SK-N-SH (cell line): Measurements from ENCODE around the gene PHACTR3. TPM values are rescaled to one million over a fixed set of nuclear protein-coding genes. Genes with fewer than 3 reads are reported as not detected.

ENCODE experiments used
- CTCF ChIA-PET: fragments of 300-600, 350-600 bp; formaldehyde crosslinking; extraction: SDS; loops from one replicate; lab custom pipeline; 2021; lab: Yijun Ruan, JAX
- POLR2A ChIA-PET: fragments of 350-600 bp; sonication (Branson Sonifier 250); formaldehyde crosslinking; extraction: SDS; loops from one replicate; lab custom pipeline; 2020; ENCODE audit warnings: antibody characterized with exemption, inconsistent platforms; lab: Yijun Ruan, JAX
- DNase-seq: peaks from one replicate; pipeline ENCODE4 v3.0.0; 2012
- H2AFZ ChIP-seq: fragments of 200-600 bp; sonication (generic); 2 replicates; pipeline ENCODE4 v1.8.1; 2016; ENCODE audit warnings: antibody characterized with exemption, mild to moderate bottlenecking, low read depth
- H3F3A ChIP-seq: fragments of 200-600 bp; sonication (generic); replicated peaks from 2 replicates; pipeline ENCODE3; 2016; ENCODE audit warnings: antibody characterized with exemption, mild to moderate bottlenecking; ENCODE audit not compliant: insufficient read depth
- H3K27ac ChIP-seq, 2 experiments: fragments of 200-500 bp in 1 of 2; fragments of 200-600 bp in 1 of 2; sonication (Bioruptor generic) in 1 of 2; sonication (generic), shearing (Covaris generic) in 1 of 2; 2 replicates each; pipeline versions ENCODE4 v1.5.1 to v1.6.1; 2014 to 2016; ENCODE audit warnings: low read depth in 2 of 2, inconsistent platforms in 1 of 2, low read length in 1 of 2, mild to moderate bottlenecking in 1 of 2, mixed read lengths in 1 of 2
- H3K27me3 ChIP-seq: fragments of 200-600 bp; sonication (generic), shearing (Covaris generic); 2 replicates; pipeline ENCODE4 v1.6.1; 2016; ENCODE audit warnings: mixed run types; ENCODE audit not compliant: insufficient read depth
- H3K36me3 ChIP-seq, 2 experiments: fragments of 200-500 bp in 1 of 2; fragments of 200-600 bp in 1 of 2; sonication (Bioruptor generic) in 1 of 2; sonication (generic) in 1 of 2; replicated peaks in 1 of 2; 2 replicates each; pipeline versions ENCODE3 to v1.5.1; 2014 to 2016; ENCODE audit warnings: low read length in 1 of 2, mild to moderate bottlenecking in 1 of 2; ENCODE audit not compliant: insufficient read depth in 2 of 2, control insufficient read depth in 1 of 2
- H3K4me1 ChIP-seq, 2 experiments: fragments of 200-500 bp in 1 of 2; fragments of 200-600 bp in 1 of 2; sonication (Bioruptor generic) in 1 of 2; sonication (generic), shearing (Covaris generic) in 1 of 2; 2 replicates each; pipeline versions ENCODE4 v1.5.1 to v1.6.1; 2014 to 2016; ENCODE audit warnings: low read depth in 1 of 2, low read length in 1 of 2, mixed run types in 1 of 2; ENCODE audit not compliant: insufficient read depth in 2 of 2, control insufficient read depth in 1 of 2
- H3K4me2 ChIP-seq: fragments of 200-600 bp; sonication (generic), shearing (Covaris generic); 2 replicates; pipeline ENCODE4 v1.6.1; 2017; ENCODE audit warnings: mixed run types
- H3K4me3 ChIP-seq, 2 experiments: fragments of 200-500 bp in 1 of 2; fragments of 200-600 bp in 1 of 2; sonication (Bioruptor generic) in 1 of 2; sonication (generic), shearing (Covaris generic) in 1 of 2; 2 replicates each; pipeline versions ENCODE4 v1.5.1 to v1.8.1; 2014 to 2016; ENCODE audit warnings: low read depth in 2 of 2, inconsistent platforms in 1 of 2, low read length in 1 of 2, mild to moderate bottlenecking in 1 of 2, mixed read lengths in 1 of 2, moderate library complexity in 1 of 2
- H3K79me2 ChIP-seq: fragments of 200-600 bp; sonication (generic); 2 replicates; pipeline ENCODE4 v1.8.1; 2017; ENCODE audit warnings: mild to moderate bottlenecking; ENCODE audit not compliant: insufficient read depth
- H3K9ac ChIP-seq: fragments of 200-600 bp; sonication (generic); 2 replicates; pipeline ENCODE4 v1.6.1; 2017; ENCODE audit warnings: mixed run types
- H3K9me2 ChIP-seq: fragments of 200-600 bp; sonication (generic); 2 replicates; pipeline ENCODE4 v1.6.1; 2017; ENCODE audit warnings: mixed run types
- H3K9me3 ChIP-seq: fragments of 200-600 bp; sonication (generic); 2 replicates; pipeline ENCODE4 v1.6.1; 2017; ENCODE audit warnings: mixed run types, mild to moderate bottlenecking, moderate library complexity
- H4K20me1 ChIP-seq: fragments of 200-600 bp; sonication (generic); 2 replicates; pipeline ENCODE4 v1.6.1; 2017; ENCODE audit warnings: mild to moderate bottlenecking, mixed run types; ENCODE audit not compliant: insufficient read depth
- EP300 ChIP-seq, 2 experiments: IDR thresholded peaks; 2 replicates each; pipeline versions ENCODE4 v1.4.0 to v1.6.1; 2012; ENCODE audit warnings: borderline replicate concordance in 1 of 2, low read depth in 1 of 2, low read length in 1 of 2
- FOXJ3 ChIP-seq: sonication (generic); formaldehyde crosslinking; IDR thresholded peaks from 2 replicates; pipeline ENCODE4 v1.5.1; 2020; ENCODE audit warnings: mild to moderate bottlenecking, missing genetic modification reagents
- IRF3 ChIP-seq: fragments of 150-350 bp; IDR thresholded peaks from 2 replicates; pipeline ENCODE4 v1.6.1; 2016; ENCODE audit warnings: mild to moderate bottlenecking, low read depth, low read length
- NFIC ChIP-seq: IDR thresholded peaks from 2 replicates; pipeline ENCODE4 v1.4.0; 2012; ENCODE audit warnings: borderline replicate concordance
- NRF1 ChIP-seq: IDR thresholded peaks from 2 replicates; pipeline ENCODE4 v1.6.1; 2012; ENCODE audit warnings: low read depth, mild to moderate bottlenecking, low read length
- POLR2AphosphoS5 ChIP-seq: IDR thresholded peaks from 2 replicates; pipeline ENCODE4 v1.6.1; 2012; ENCODE audit warnings: low read depth, low read length
- RFX5 ChIP-seq: IDR thresholded peaks from 2 replicates; pipeline ENCODE4 v1.6.1; 2012; ENCODE audit warnings: mild to moderate bottlenecking, improper control_type of control experiment, low read length
- TCF12 ChIP-seq: IDR thresholded peaks from 2 replicates; pipeline ENCODE4 v1.4.0; 2012
- YY1 ChIP-seq: IDR thresholded peaks from 2 replicates; pipeline ENCODE4 v1.4.0; 2012; ENCODE audit warnings: low read depth, mild to moderate bottlenecking
- WGBS: methylation state at CpG from one replicate; pipeline ENCODE4 v1.1.6; 2017; ENCODE audit warnings: low lambda C conversion rate; 5-methylcytosine and 5-hydroxymethylcytosine counted together
- polyA plus RNA-seq, 3 experiments: library from polyadenylated mRNA; depleted of rRNA; stranded (reverse); fragments of >200 nt; gene quantifications; 2 replicates each; pipeline ENCODE4 v1.2.3, GENCODE V29; 2012

The PHACTR3 gene
- polyA plus RNA-seq, 1 of the 3 experiments (the other 2 are of a cell fraction) = 0.10 TPM

DNA sequence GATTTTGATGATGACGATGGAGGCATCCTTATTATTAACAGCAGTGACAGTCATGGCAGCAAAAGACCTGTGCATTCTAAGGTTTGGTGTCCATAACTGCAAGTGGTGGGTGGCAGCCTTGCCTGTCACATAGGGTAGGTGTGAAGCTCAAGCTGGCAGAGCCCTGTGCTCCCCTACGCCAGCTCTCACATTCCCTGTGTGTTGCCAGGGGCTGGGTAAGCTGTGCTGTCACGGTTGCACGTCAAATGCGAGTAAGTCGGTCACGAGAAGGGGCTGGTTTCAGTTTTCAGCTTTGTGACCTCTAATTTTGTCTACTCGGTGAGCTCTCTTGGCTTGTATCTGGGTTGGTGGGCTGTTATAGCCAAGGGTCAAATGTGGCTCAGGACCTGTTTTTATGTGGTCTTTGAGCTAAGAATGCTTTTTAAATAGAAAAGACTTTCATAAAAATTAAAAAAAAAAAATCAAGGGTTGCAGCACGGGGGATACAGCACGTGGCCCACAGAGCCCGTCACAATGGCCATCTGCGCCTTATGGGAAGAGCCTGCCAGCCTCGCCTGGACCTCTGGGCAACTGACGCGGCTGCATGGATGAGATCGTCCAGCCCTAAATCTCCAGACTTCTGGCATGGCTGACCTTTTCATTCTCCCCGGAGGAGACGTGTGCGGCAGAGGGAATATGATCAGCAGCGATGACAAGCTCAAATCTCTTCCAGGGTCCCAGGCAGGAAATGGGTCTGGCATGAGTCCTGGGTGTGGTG, 148.5 kb downstream of the PHACTR3 start (continued):
- TF ChIP-seq RFX5 = no peak
- TF ChIP-seq NRF1 = no peak

DNA sequence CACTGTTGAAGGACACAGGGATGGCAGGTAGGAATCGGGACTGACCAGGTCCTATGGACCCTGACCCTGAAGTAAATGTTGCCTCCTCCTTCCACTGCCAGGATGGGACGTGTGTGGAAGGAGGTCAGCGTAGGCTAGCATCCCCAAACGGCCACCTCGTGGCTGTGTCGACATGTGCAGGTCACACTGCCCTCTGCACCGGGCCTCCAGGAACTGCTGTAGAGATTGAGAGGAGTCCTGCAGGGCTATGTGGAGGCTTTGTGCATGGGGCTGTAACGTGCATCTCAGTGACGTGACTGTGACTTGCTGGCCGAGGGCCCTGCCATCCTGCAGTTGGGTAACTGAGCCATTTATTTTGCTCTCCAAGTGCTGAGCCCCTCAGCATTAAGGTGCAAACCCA, 149.5 kb downstream of the PHACTR3 start:
- 49% methylated on average over 6 of the region's 10 CpGs for WGBS
- CTCF ChIA-PET = interaction anchor here (1.1 to 8.0 kb wide), 3 partner anchors 97 to 183 kb away, joined by 3 to 190 read pairs (median 7); partner anchors contain the start of gene PHACTR3

DNA sequence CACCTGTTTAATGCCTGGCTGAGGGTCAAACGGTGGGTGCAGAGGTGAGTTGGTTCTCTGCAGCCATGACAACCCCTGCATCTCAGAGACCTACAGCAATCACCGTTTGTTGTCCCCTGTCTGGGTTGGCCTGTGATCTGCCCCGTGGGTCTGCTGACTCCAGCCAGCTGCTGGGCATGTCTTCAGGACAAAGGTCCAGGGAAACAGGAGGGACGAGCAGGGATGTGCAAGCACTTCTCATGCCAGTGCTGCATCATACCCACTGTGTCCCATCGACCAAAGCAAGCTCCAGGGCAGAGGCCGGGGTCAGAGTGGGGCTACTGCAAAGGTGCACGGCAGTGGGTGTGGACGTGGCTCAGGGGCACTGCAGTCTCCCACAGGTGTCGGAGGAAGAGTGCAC, 150.2 kb downstream of the PHACTR3 start:
- Histone ChIP-seq H3K27me3 (no peaks in the 10 kb centered on the region), H4K20me1 (no peaks in the 10 kb centered on the region), H3K27ac (no peak overlapping the region), H3F3A (no peaks in the 10 kb centered on the region), H3K4me3 (no peak overlapping the region), H2AFZ (no peak overlapping the region), H3K36me3 (no peaks in the 10 kb centered on the region), H3K79me2 (no peaks in the 10 kb centered on the region), H3K9me3 (no peaks in the 10 kb centered on the region), H3K4me2 (no peak overlapping the region), H3K4me1 (peaks cover 0 to 3% of the 10 kb centered on the region in 2 experiments; a peak in 1 of 4 replicates), H3K9me2 (no peaks in the 10 kb centered on the region), H3K9ac (no peak overlapping the region)
- POLR2A ChIA-PET = no interaction called here
- TF ChIP-seq NFIC (no peak), FOXJ3 (CRISPR knock-in tag) (no peak), TCF12 (no peak), YY1 (no peak)
- DNase-seq = no peak
- CTCF ChIA-PET = interaction anchor here (1.1 to 2.5 kb wide), 5 partner anchors 97 to 184 kb away, joined by 3 to 13 read pairs (median 4); no protein-coding TSS in a partner anchor
- 15% methylated on average over 8 of the region's 9 CpGs for WGBS

More for the DNA sequence above, 149.5 kb downstream of the PHACTR3 start:
- H3K4me3 ChIP-seq = no peak overlapping the region
- no peaks in the 10 kb centered on the region for H4K20me1 ChIP-seq
- H3K27me3 ChIP-seq = no peaks in the 10 kb centered on the region
- H3K9ac ChIP-seq = no peak overlapping the region
- DNase-seq = no peak
- H3K9me3 ChIP-seq = no peaks in the 10 kb centered on the region
- no peaks in the 10 kb centered on the region for H3K9me2 ChIP-seq
- no peak overlapping the region for H3K4me2 ChIP-seq
- H3K27ac ChIP-seq = no peak overlapping the region
- POLR2A ChIA-PET = no interaction called here
- peaks cover 0 to 3% of the 10 kb centered on the region in 2 experiments; a peak in 1 of 4 replicates for H3K4me1 ChIP-seq
- no peak overlapping the region for H2AFZ ChIP-seq
- TF ChIP-seq IRF3 (no peak), EP300 (IDR thresholded peaks at IDR 0.05; ENCODE audit: borderline replicate concordance in 1 of 2, low read depth in 1 of 2, low read length in 1 of 2) (no peak), POLR2AphosphoS5 (no peak)
- H3K79me2 ChIP-seq = no peaks in the 10 kb centered on the region
- H3K36me3 ChIP-seq = no peaks in the 10 kb centered on the region
- no peaks in the 10 kb centered on the region for H3F3A ChIP-seq
